HepG2 (cell line): Measurements from ENCODE around the gene RAPGEFL1. TPM values are rescaled to one million over a fixed set of nuclear protein-coding genes. Genes with fewer than 3 reads are reported as not detected.

ENCODE experiments used
- ATAC-seq: fragments of 200-7000 bp; cut with Tn5 transposase; 3 replicates; pipeline ENCODE4 v1.9.1; 2020; ENCODE audit warnings: mild to moderate bottlenecking, moderate library complexity
- BruUV-seq: library from RNA; stranded (reverse); fragments of 400-500 nt; replicated peaks from 2 replicates; lab custom pipeline; 2021; lab: Mats Ljungman, UMichigan
- CTCF ChIA-PET: fragments of 300-600 bp; formaldehyde crosslinking; extraction: SDS; loops from one replicate; lab custom pipeline; 2021; ENCODE audit warnings: low total read pairs, inconsistent platforms, low intra/inter-chr PET ratio; lab: Yijun Ruan, JAX
- POLR2A ChIA-PET: fragments of 350-600 bp; sonication (Branson Sonifier 250); formaldehyde crosslinking; loops from one replicate; lab custom pipeline; 2020; ENCODE audit warnings: antibody characterized with exemption, inconsistent platforms; lab: Yijun Ruan, JAX
- DNase-seq: peaks from one replicate; pipeline ENCODE4 v3.0.0-alpha.2; 2015; ENCODE audit warnings: low spot score
- FAIRE-seq: peaks from 3 replicates; lab custom pipeline; 2011; peaks lifted over from hg19 to GRCh38; lab: Jason Lieb, UNC
- H2AFZ ChIP-seq: one replicate; pipeline ENCODE4 v1.6.1; 2011; ENCODE audit warnings: low read length, inconsistent platforms
- H3K27ac ChIP-seq: fragments of 300-600 bp; 3 replicates; pipeline ENCODE4 v1.8.0; 2011; ENCODE audit warnings: mixed run types, mild to moderate bottlenecking, mixed read lengths, low read length, inconsistent platforms; ENCODE audit not compliant: insufficient read depth; ENCODE audit errors: extremely low read length
- H3K27me3 ChIP-seq, 2 experiments: fragments of 200-600 bp in 1 of 2; 2 replicates in 1 of 2; 3 replicates in 1 of 2; pipeline versions ENCODE4 v1.6.0 to v1.8.0; 2011; ENCODE audit warnings: low read length in 2 of 2, mild to moderate bottlenecking in 2 of 2, moderate library complexity in 2 of 2, inconsistent platforms in 1 of 2; ENCODE audit not compliant: insufficient read depth in 2 of 2, control insufficient read depth in 1 of 2
- H3K36me3 ChIP-seq, 2 experiments: fragments of 200-600 bp in 1 of 2; replicated peaks in 1 of 2; 2 replicates in 1 of 2; 3 replicates in 1 of 2; pipeline versions ENCODE4 v1.5.1 to v1.8.0; 2011; ENCODE audit warnings: low read length in 2 of 2, inconsistent platforms in 1 of 2; ENCODE audit not compliant: insufficient read depth in 2 of 2, control insufficient read depth in 1 of 2
- H3K4me1 ChIP-seq: 2 replicates; pipeline ENCODE4 v1.5.1; 2012; ENCODE audit warnings: low read length, inconsistent platforms; ENCODE audit not compliant: insufficient read depth
- H3K4me2 ChIP-seq: 2 replicates; pipeline ENCODE4 v1.6.0; 2011; ENCODE audit warnings: low read depth, low read length, inconsistent platforms
- H3K4me3 ChIP-seq, 3 experiments: fragments of 200-600 bp in 1 of 3; sonication (generic), shearing (Covaris generic) in 1 of 3; replicated peaks in 1 of 3; 2 replicates each; pipeline ENCODE4 v1.5.1; 2011 to 2016; ENCODE audit warnings: low read length in 3 of 3, inconsistent platforms in 2 of 3, low read depth in 2 of 3, mild to moderate bottlenecking in 2 of 3, control low read depth in 1 of 3, mixed read lengths in 1 of 3; ENCODE audit not compliant: insufficient read depth in 1 of 3
- H3K79me2 ChIP-seq: one replicate; pipeline ENCODE4 v1.6.1; 2011; ENCODE audit warnings: low read length, inconsistent platforms; ENCODE audit not compliant: insufficient read depth
- H3K9ac ChIP-seq: 2 replicates; pipeline ENCODE4 v1.6.0; 2011; ENCODE audit warnings: mild to moderate bottlenecking, low read depth, low read length, inconsistent platforms; ENCODE audit not compliant: insufficient read depth
- H3K9me3 ChIP-seq: 2 replicates; pipeline ENCODE4 v1.5.1; 2012; ENCODE audit warnings: mild to moderate bottlenecking, low read length
- H4K20me1 ChIP-seq: 2 replicates; pipeline ENCODE4 v1.6.0; 2011; ENCODE audit warnings: inconsistent platforms, mild to moderate bottlenecking, low read length, moderate library complexity; ENCODE audit not compliant: insufficient read depth
- EEA1 ChIP-seq: sonication (generic); formaldehyde crosslinking; IDR thresholded peaks from 2 replicates; pipeline ENCODE4 v1.5.1; 2020; ENCODE audit warnings: mild to moderate bottlenecking, missing genetic modification reagents, borderline replicate concordance
- ERF ChIP-seq: IDR thresholded peaks from 2 replicates; pipeline ENCODE4 v1.6.1; 2018; ENCODE audit warnings: missing biosample characterization, missing genetic modification reagents
- FOXA3 ChIP-seq: IDR thresholded peaks from 2 replicates; pipeline ENCODE4 v1.6.1; 2016; ENCODE audit warnings: missing genetic modification reagents, missing compliant biosample characterization
- NRL ChIP-seq: sonication (generic); formaldehyde crosslinking; IDR thresholded peaks from 2 replicates; pipeline ENCODE4 v1.5.0; 2020; ENCODE audit warnings: missing genetic modification reagents, mild to moderate bottlenecking, moderate library complexity, borderline replicate concordance
- TEAD3 ChIP-seq: optimal IDR thresholded peaks from 2 replicates; pipeline ENCODE3; 2016; ENCODE audit warnings: borderline replicate concordance
- WGBS: methylation state at CpG from one replicate; pipeline ENCODE4 v1.1.6; 2017; ENCODE audit warnings: low lambda C conversion rate; 5-methylcytosine and 5-hydroxymethylcytosine counted together
- in situ Hi-C: cut with HindIII; loops from 2 replicates; pipeline ENCODE4 v1.10.0; 2017; ENCODE audit warnings: low pct_unique_long_range_greater_than_20kb; ENCODE audit not compliant: extremely low pct_ligation_motif_present
- intact Hi-C: fragments of 100-400 bp; cut with micrococcal nuclease; formaldehyde crosslinking; loops from one replicate; pipeline ENCODE4 v1.10.0; 2022; ENCODE audit not compliant: unreplicated experiment
- polyA plus RNA-seq, 8 experiments: library from polyadenylated mRNA; depleted of rRNA in 3 of 8; stranded (reverse) in 7 of 8; unstranded in 1 of 8; fragments of >200 nt; fragmentation: Illumina TruSeq in 4 of 8; extraction: Trizol in 4 of 8; gene quantifications; 2 replicates each; pipeline versions ENCODE4 v1.2.1 to v1.2.3, GENCODE V29; 2011 to 2016; ENCODE audit warnings: low read depth in 4 of 8, missing spikeins in 1 of 8, mixed read lengths in 1 of 8; ENCODE audit not compliant: insufficient read depth in 1 of 8
- total RNA-seq, 5 experiments: library from RNA; depleted of rRNA; stranded (reverse); fragments of >200 nt; fragmentation: Illumina TruSeq; extraction: Trizol; gene quantifications; 2 replicates each; pipeline ENCODE4 v1.2.3, GENCODE V29; 2016; ENCODE audit warnings: low read depth in 1 of 5
- TF ChIP-seq, protein P1 (sequence below): sonication (generic); formaldehyde crosslinking; conservative IDR thresholded peaks from 2 replicates; pipeline ENCODE4 v1.8.1; 2023; ENCODE audit warnings: missing genetic modification reagents

Gene RAPGEFL1
- total and polyA plus RNA-seq, 2 of the 13 experiments (the other 11 are each of a cell fraction or from before 2014, with no cell fraction given): 4.5 to 7.8 TPM

DNA sequence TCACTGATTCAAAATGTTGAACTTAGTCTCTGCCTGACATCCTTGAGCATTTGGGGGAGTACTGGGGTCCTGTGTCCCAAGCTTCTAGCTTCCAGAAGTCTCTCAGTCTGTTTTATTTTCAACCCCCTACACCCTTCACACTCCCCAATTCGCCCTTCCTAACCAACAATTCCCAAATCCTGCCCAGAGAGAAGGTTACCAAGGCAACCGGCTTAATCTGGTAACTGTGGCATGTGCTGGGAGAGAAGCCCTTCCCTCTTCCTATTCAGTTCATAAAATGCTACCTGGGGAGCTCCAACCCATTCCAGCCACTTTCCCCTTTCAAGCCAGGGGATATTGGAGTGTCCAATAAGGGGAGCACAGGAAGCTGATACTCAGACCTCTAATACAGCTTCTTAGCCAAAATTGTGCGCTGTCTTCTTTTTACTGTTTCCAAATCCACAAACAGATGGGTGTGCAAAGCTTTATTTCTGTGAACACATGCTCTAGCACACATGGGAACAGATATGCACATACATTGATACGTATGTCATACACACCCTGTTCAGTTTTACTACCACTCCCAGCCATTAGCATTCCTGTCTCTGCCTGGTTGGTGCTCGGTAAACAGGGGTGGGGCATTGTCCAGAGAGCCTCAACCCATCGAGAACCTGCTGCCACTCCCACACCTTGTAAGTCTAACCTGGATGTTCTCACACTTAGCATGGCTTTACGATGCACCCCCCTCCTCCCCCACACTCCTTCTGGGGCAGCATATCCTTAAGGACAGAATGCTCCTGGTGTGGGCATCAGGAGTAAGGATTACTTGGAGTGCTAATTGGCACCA, 1.1 kb upstream of the RAPGEFL1 start:
- BruUV-seq: no TSS peak
- Histone ChIP-seq H3K9ac (no peak overlapping the region), H3K27me3 (no peaks in the 10 kb centered on the region), H4K20me1 (no peaks in the 10 kb centered on the region), H3K4me2 (no peak overlapping the region), H3K27ac (no peak overlapping the region), H3K4me3 (no peak overlapping the region), H2AFZ (no peak overlapping the region), H3K9me3 (no peaks in the 10 kb centered on the region), H3K4me1 (peaks cover 36% of the 10 kb centered on the region), H3K36me3 (peaks cover 22 to 35% of the 10 kb centered on the region in 2 experiments), H3K79me2 (no peaks in the 10 kb centered on the region)
- 96% methylated on average over 7 of the region's 7 CpGs for WGBS
- ChIA-PET POLR2A (interaction anchor here (1.2 kb wide), 1 partner anchor 9 kb away, joined by 3 read pairs; no protein-coding TSS in a partner anchor), CTCF (no interaction called here)
- DNase-seq (no peak), FAIRE-seq (peak; percentile 32), ATAC-seq (no peak)
- TF ChIP-seq, protein P1, sequence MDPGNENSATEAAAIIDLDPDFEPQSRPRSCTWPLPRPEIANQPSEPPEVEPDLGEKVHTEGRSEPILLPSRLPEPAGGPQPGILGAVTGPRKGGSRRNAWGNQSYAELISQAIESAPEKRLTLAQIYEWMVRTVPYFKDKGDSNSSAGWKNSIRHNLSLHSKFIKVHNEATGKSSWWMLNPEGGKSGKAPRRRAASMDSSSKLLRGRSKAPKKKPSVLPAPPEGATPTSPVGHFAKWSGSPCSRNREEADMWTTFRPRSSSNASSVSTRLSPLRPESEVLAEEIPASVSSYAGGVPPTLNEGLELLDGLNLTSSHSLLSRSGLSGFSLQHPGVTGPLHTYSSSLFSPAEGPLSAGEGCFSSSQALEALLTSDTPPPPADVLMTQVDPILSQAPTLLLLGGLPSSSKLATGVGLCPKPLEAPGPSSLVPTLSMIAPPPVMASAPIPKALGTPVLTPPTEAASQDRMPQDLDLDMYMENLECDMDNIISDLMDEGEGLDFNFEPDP: 0 out of 2 replicates have a peak, but pooled peaks have one; percentile 23
- TF ChIP-seq TEAD3 (CRISPR knock-in tag): no peak
- no peak for TF ChIP-seq FOXA3 (CRISPR knock-in tag)
- in situ Hi-C loops (no loop called here), intact Hi-C loops (no loop called here)

DNA sequence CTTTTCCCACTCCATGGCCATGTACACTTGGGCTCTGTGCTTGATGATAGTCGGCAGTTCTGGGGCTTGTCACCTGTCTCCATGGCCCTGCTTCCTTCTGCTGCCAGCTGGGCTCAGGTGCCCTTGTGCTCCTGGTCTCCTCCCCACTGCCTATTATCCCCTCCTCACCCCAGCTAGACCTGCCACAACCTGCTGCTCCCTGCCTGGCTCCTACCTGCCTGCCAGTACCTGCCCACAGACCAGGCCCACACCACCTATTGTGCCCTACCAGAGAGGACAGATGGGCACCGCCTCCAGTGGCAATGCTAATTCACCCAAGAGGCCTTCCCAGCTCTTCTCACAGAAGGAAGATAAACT, 538 bp upstream of the RAPGEFL1 start:
- Histone ChIP-seq H3K4me2 (no peak overlapping the region), H4K20me1 (no peaks in the 10 kb centered on the region), H3K9ac (no peak overlapping the region), H3K4me3 (no peak overlapping the region), H3K79me2 (no peaks in the 10 kb centered on the region), H3K4me1 (peaks cover 36% of the 10 kb centered on the region), H2AFZ (no peak overlapping the region), H3K9me3 (no peaks in the 10 kb centered on the region), H3K36me3 (peaks cover 17 to 29% of the 10 kb centered on the region in 2 experiments), H3K27ac (no peak overlapping the region), H3K27me3 (no peaks in the 10 kb centered on the region)
- intact Hi-C loops (no loop called here), in situ Hi-C loops (no loop called here)
- POLR2A ChIA-PET: no interaction called here
- FAIRE-seq (no peak), DNase-seq (no peak), ATAC-seq (no peak)
- CTCF ChIA-PET: no interaction called here
- WGBS: 89% methylated on average over 2 of the region's 2 CpGs
- BruUV-seq: no TSS peak
- TF ChIP-seq NRL (CRISPR knock-in tag) (peak; percentile 55; the same call in 1 of the 2 replicates), ERF (CRISPR knock-in tag) (no peak), EEA1 (0 out of 2 replicates have a peak, but pooled peaks have one; percentile 22)
